Loucy (cell line): ENCODE data around the gene CAMTA1.

ENCODE experiments used
- H2AFZ ChIP-seq: fragments of 200-600 bp; sonication (generic); 2 replicates; pipeline ENCODE4 v1.6.0; 2016; ENCODE audit warnings: antibody characterized with exemption, mild to moderate bottlenecking, low read length, moderate library complexity
- H3F3A ChIP-seq: fragments of 200-600 bp; 2 replicates; pipeline ENCODE4 v1.6.0; 2016; ENCODE audit warnings: antibody characterized with exemption, low read depth, mild to moderate bottlenecking
- H3K27me3 ChIP-seq: fragments of 200-600 bp; sonication (generic); 2 replicates; pipeline ENCODE4 v1.6.1; 2014; ENCODE audit warnings: low read length, mild to moderate bottlenecking; ENCODE audit not compliant: insufficient read depth, poor library complexity, severe bottlenecking
- H3K36me3 ChIP-seq: fragments of 200-600 bp; sonication (generic); 2 replicates; pipeline ENCODE4 v1.6.1; 2016; ENCODE audit warnings: low read length; ENCODE audit not compliant: insufficient read depth
- H3K4me1 ChIP-seq: fragments of 200-600 bp; sonication (generic); 2 replicates; pipeline ENCODE4 v1.5.1; 2014; ENCODE audit warnings: low read length, mild to moderate bottlenecking; ENCODE audit not compliant: insufficient read depth, poor library complexity, severe bottlenecking
- H3K4me2 ChIP-seq: fragments of 200-600 bp; sonication (generic); 2 replicates; pipeline ENCODE4 v1.6.0; 2014; ENCODE audit warnings: antibody characterized with exemption, low read length, low read depth, mild to moderate bottlenecking; ENCODE audit not compliant: poor library complexity, severe bottlenecking
- H3K4me3 ChIP-seq: fragments of 200-600 bp; sonication (generic); 2 replicates; pipeline ENCODE4 v1.5.1; 2014; ENCODE audit warnings: low read length, mild to moderate bottlenecking, mixed read lengths; ENCODE audit not compliant: poor library complexity, severe bottlenecking
- H3K79me2 ChIP-seq: fragments of 200-600 bp; sonication (generic); 2 replicates; pipeline ENCODE4 v1.6.1; 2014; ENCODE audit warnings: low read length; ENCODE audit not compliant: insufficient read depth
- H3K9ac ChIP-seq: fragments of 200-600 bp; sonication (generic); 2 replicates; pipeline ENCODE4 v1.6.0; 2014; ENCODE audit warnings: mild to moderate bottlenecking, low read depth, low read length, moderate library complexity; ENCODE audit not compliant: poor library complexity, severe bottlenecking
- H3K9me2 ChIP-seq: fragments of 200-600 bp; sonication (generic); replicated peaks from 2 replicates; pipeline ENCODE4 v1.6.1; 2016; ENCODE audit warnings: low read depth, low read length, mixed read lengths
- H3K9me3 ChIP-seq: fragments of 200-600 bp; sonication (generic); 2 replicates; pipeline ENCODE4 v1.6.1; 2014; ENCODE audit warnings: mild to moderate bottlenecking, antibody characterized with exemption, low read length, low read depth; ENCODE audit not compliant: insufficient read depth
- H4K20me1 ChIP-seq: fragments of 200-600 bp; sonication (generic); 2 replicates; pipeline ENCODE4 v1.6.0; 2014; ENCODE audit warnings: antibody characterized with exemption, low read length, mild to moderate bottlenecking; ENCODE audit not compliant: insufficient read depth, poor library complexity, severe bottlenecking
- CTCF ChIP-seq: fragments of 200-600 bp; sonication (generic); conservative IDR thresholded peaks from 2 replicates; pipeline ENCODE4 v1.5.1; 2014; ENCODE audit warnings: mild to moderate bottlenecking, antibody characterized with exemption, low read length
- EZH2phosphoT487 ChIP-seq: fragments of 200-600 bp; IDR thresholded peaks from 2 replicates; pipeline ENCODE4 v1.6.1; 2018; ENCODE audit warnings: antibody characterized with exemption, mild to moderate bottlenecking, moderate library complexity, borderline replicate concordance

Gene CAMTA1

GRCh38 chr1:6743189-6744101, 41.8 kb upstream of the CAMTA1 start:
- no peak overlapping the region; the same call in 1 of the 2 replicates for H2AFZ ChIP-seq
- no peaks in the 10 kb centered on the region for H3K9me2 ChIP-seq
- no peaks in the 10 kb centered on the region for H4K20me1 ChIP-seq
- no peak overlapping the region for H3K4me3 ChIP-seq
- no peaks in the 10 kb centered on the region for H3F3A ChIP-seq
- no peak overlapping the region for H3K4me2 ChIP-seq
- TF ChIP-seq CTCF: no peak
- no peak for TF ChIP-seq EZH2phosphoT487
- no peaks in the 10 kb centered on the region for H3K4me1 ChIP-seq
- no peaks in the 10 kb centered on the region for H3K36me3 ChIP-seq
- H3K27me3 ChIP-seq: no peaks in the 10 kb centered on the region
- no peaks in the 10 kb centered on the region for H3K79me2 ChIP-seq
- H3K9me3 ChIP-seq: no peaks in the 10 kb centered on the region
- H3K9ac ChIP-seq: no peak overlapping the region

GRCh38 chr1:6745073-6745472, 40.2 kb upstream of the CAMTA1 start:
- Histone ChIP-seq H3K9ac (no peak overlapping the region), H3K79me2 (no peaks in the 10 kb centered on the region), H3K36me3 (no peaks in the 10 kb centered on the region), H3K9me2 (no peaks in the 10 kb centered on the region), H3K27me3 (no peaks in the 10 kb centered on the region), H3K9me3 (no peaks in the 10 kb centered on the region), H2AFZ (no peak overlapping the region), H3K4me1 (no peaks in the 10 kb centered on the region), H3F3A (no peaks in the 10 kb centered on the region), H3K4me3 (no peak overlapping the region), H3K4me2 (no peak overlapping the region), H4K20me1 (no peaks in the 10 kb centered on the region)
- TF ChIP-seq EZH2phosphoT487: no peak
- no peak for TF ChIP-seq CTCF

- TF ChIP-seq CTCF (no peak), EZH2phosphoT487 (no peak)
- H3K79me2 ChIP-seq: no peaks in the 10 kb centered on the region
- no peaks in the 10 kb centered on the region for H3K9me3 ChIP-seq
- H3K36me3 ChIP-seq: no peaks in the 10 kb centered on the region
- H3K9me2 ChIP-seq: no peaks in the 10 kb centered on the region
- no peak overlapping the region for H3K9ac ChIP-seq
- no peaks in the 10 kb centered on the region for H3K4me1 ChIP-seq
- H3K4me3 ChIP-seq: no peak overlapping the region
- H3K27me3 ChIP-seq: no peaks in the 10 kb centered on the region
- no peak overlapping the region for H3K4me2 ChIP-seq
- H2AFZ ChIP-seq: no peak overlapping the region
- no peaks in the 10 kb centered on the region for H4K20me1 ChIP-seq
- no peaks in the 10 kb centered on the region for H3F3A ChIP-seq
Observed at GRCh38 chr1:6747674-6748073, 37.6 kb upstream of the CAMTA1 start.
